Measurements from ENCODE around the gene BANK1. TPM values are rescaled to one million over a fixed set of nuclear protein-coding genes. Genes with fewer than 3 reads are reported as not detected.

The BANK1 gene
- total RNA-seq, 1 experiment from 2014 or later, result 1.1 TPM

- Histone ChIP-seq H2BK120ac (ENCODE audit: low read depth, low read length, poor library complexity, severe bottlenecking) (no peak overlapping the region), H4K8ac (replicated peaks; ENCODE audit: insufficient read length, low read depth, low read length) (no peak overlapping the region), H4K91ac (ENCODE audit: insufficient read length, low read depth, low read length) (no peak overlapping the region), H2AK5ac (ENCODE audit: insufficient read length, low read length) (no peak overlapping the region), H2BK5ac (ENCODE audit: insufficient read length, low read length) (no peak overlapping the region), H3T11ph (ENCODE audit: low read length) (no peak overlapping the region), H4K20me1 (ENCODE audit: control insufficient read depth, insufficient read depth, insufficient read length) (no peaks in the 10 kb centered on the region), H3K9ac (ENCODE audit: extremely low read depth, insufficient read length, low read length) (no peak overlapping the region), H3K56ac (ENCODE audit: insufficient read length, low read depth, low read length) (no peak overlapping the region), H2BK12ac (ENCODE audit: insufficient read length, low read depth, low read length) (no peak overlapping the region), H3K4ac (ENCODE audit: low read depth, low read length) (no peak overlapping the region), H2AFZ (ENCODE audit: low read length) (no peak overlapping the region), H3K27ac (ENCODE audit: insufficient read length, low read depth, low read length) (no peak overlapping the region), H3K14ac (ENCODE audit: insufficient read depth, low read length) (no peak overlapping the region), H3K27me3 (ENCODE audit: insufficient read depth, low read length) (no peaks in the 10 kb centered on the region), H3K23ac (ENCODE audit: insufficient read length, low read depth, low read length) (no peak overlapping the region), H3K79me1 (ENCODE audit: insufficient read depth, low read depth, low read length, poor library complexity, severe bottlenecking) (no peaks in the 10 kb centered on the region), H2BK20ac (ENCODE audit: low read depth, low read length, poor library complexity, severe bottlenecking) (no peak overlapping the region), H3K9me3 (ENCODE audit: control insufficient read depth, low read depth, low read length) (no peaks in the 10 kb centered on the region), H3K23me2 (ENCODE audit: insufficient read length, low read depth, low read length, poor library complexity, severe bottlenecking) (no peaks in the 10 kb centered on the region), H3K4me2 (ENCODE audit: insufficient read depth, insufficient read length, low read length) (no peak overlapping the region), H4K5ac (ENCODE audit: insufficient read length, low read depth, low read length) (no peak overlapping the region), H3K79me2 (ENCODE audit: insufficient read depth, low read length) (no peaks in the 10 kb centered on the region), H3K4me1 (ENCODE audit: insufficient read depth, low read length) (no peaks in the 10 kb centered on the region), H2BK15ac (ENCODE audit: low read depth, low read length) (no peak overlapping the region), H3K18ac (ENCODE audit: insufficient read length, low read depth, low read length) (no peak overlapping the region)
- DNase-seq, result no peak
- no peaks in the 10 kb centered on the region for H3K27me3 Mint-ChIP-seq (ENCODE audit: low read depth)
- no peaks in the 10 kb centered on the region for H3K4me1 Mint-ChIP-seq
- no peak overlapping the region for H3K27ac Mint-ChIP-seq
- no peak overlapping the region for H3K4me3 Mint-ChIP-seq
- no peaks in the 10 kb centered on the region for H3K36me3 Mint-ChIP-seq (ENCODE audit: insufficient read depth in 1 of 3, low read depth in 3 of 3)
- H3K9me3 Mint-ChIP-seq, result no peaks in the 10 kb centered on the region
- no CpG with 5 or more reads among the region's 5 CpGs for WGBS (ENCODE audit: extremely low coverage, insufficient read length, low lambda C conversion rate)
- TF ChIP-seq, protein P1, sequence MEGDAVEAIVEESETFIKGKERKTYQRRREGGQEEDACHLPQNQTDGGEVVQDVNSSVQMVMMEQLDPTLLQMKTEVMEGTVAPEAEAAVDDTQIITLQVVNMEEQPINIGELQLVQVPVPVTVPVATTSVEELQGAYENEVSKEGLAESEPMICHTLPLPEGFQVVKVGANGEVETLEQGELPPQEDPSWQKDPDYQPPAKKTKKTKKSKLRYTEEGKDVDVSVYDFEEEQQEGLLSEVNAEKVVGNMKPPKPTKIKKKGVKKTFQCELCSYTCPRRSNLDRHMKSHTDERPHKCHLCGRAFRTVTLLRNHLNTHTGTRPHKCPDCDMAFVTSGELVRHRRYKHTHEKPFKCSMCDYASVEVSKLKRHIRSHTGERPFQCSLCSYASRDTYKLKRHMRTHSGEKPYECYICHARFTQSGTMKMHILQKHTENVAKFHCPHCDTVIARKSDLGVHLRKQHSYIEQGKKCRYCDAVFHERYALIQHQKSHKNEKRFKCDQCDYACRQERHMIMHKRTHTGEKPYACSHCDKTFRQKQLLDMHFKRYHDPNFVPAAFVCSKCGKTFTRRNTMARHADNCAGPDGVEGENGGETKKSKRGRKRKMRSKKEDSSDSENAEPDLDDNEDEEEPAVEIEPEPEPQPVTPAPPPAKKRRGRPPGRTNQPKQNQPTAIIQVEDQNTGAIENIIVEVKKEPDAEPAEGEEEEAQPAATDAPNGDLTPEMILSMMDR (conservative IDR thresholded peaks at IDR 0.05), result no peak
Measured at GRCh38 chr4:101813604-101814003, 23.1 kb downstream of the BANK1 start.

Measured in H9 (cell line).